Kidney glomerular epithelial cell (primary cell): ENCODE measurements around the gene WASHC2C.
"Not testable (repeated sequence)": the region's sequence is repeated elsewhere in the genome, so short reads cannot be mapped to it uniquely, and the experiment has no call there.

Experiments used
- DNase-seq: peaks from one replicate; lab custom pipeline; 2025; lab: John Stamatoyannopoulos, UW

The WASHC2C gene

GRCh38 chr10:45771757-45772461, 44.8 kb downstream of the WASHC2C start:
- not testable (repeated sequence) for DNase-seq

- DNase-seq, result not testable (repeated sequence)
These were observed 59.2 kb downstream of the WASHC2C start for GRCh38 chr10:45786217-45786616.

- DNase-seq, result not testable (repeated sequence)
These were observed 60.2 kb downstream of the WASHC2C start for GRCh38 chr10:45787212-45787741.

GRCh38 chr10:45789991-45790390, 62.9 kb downstream of the WASHC2C start:
- not testable (repeated sequence) for DNase-seq

GRCh38 chr10:45790694-45791426, 63.8 kb downstream of the WASHC2C start:
- not testable (repeated sequence) for DNase-seq

- not testable (repeated sequence) for DNase-seq
These were observed 67.7 kb downstream of the WASHC2C start for GRCh38 chr10:45794761-45795160.

- not testable (repeated sequence) for DNase-seq
These were observed 76.3 kb downstream of the WASHC2C start for GRCh38 chr10:45803060-45804010.

GRCh38 chr10:45804996-45805395, 77.9 kb downstream of the WASHC2C start:
- DNase-seq, result not testable (repeated sequence)

GRCh38 chr10:45809837-45810236, 82.8 kb downstream of the WASHC2C start:
- DNase-seq, result no peak

GRCh38 chr10:45811075-45811474, 84.0 kb downstream of the WASHC2C start:
- no peak for DNase-seq

GRCh38 chr10:45812959-45813358, 85.9 kb downstream of the WASHC2C start:
- DNase-seq, result not testable (repeated sequence)

- peak; percentile 21 for DNase-seq
These were observed 87.1 kb downstream of the WASHC2C start for GRCh38 chr10:45814146-45814545.

- DNase-seq, result no peak
These were observed 90.2 kb downstream of the WASHC2C start for GRCh38 chr10:45817130-45817859.

- no peak for DNase-seq
These were observed 90.8 kb downstream of the WASHC2C start for GRCh38 chr10:45817912-45818311.

- no peak for DNase-seq
These were observed 92.5 kb downstream of the WASHC2C start for GRCh38 chr10:45819552-45819951.

GRCh38 chr10:45820107-45820830, 93.2 kb downstream of the WASHC2C start:
- DNase-seq, result not testable (repeated sequence)

- not testable (repeated sequence) for DNase-seq
These were observed 95.9 kb downstream of the WASHC2C start for GRCh38 chr10:45822918-45823317.
